ENCODE results near the gene RPL32. TPM values are rescaled to one million over a fixed set of nuclear protein-coding genes. Genes with fewer than 3 reads are reported as not detected.
A peak's percentile ranks its signal among the peaks of the same experiment; 100 is the strongest.

RPL32 gene
- total RNA-seq, 4 donors from 2014 or later = 510 to 893 (median 747) TPM

DNA sequence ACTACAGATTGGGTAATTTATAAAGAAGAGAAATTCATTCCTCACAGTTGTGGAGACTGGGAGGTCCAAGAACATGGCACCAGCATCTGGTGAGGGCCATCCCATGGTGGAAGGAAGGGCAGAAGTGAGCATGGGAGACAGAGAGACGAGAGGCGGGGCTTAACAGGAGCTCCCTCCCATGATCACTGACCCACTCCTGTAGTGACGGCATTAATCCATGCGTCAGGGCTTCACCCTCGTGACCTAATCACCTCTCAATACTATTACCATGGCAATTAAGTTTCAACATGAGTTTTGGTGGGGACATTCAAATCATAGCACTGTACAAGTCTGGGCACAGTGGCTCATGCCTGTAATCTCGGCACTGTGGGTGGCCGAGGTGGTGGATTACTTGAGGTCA lies 17.1 kb downstream of the RPL32 start:
- TF ChIP-seq EP300 (IDR thresholded peaks at IDR 0.05) (no peak), POLR2A (IDR thresholded peaks at IDR 0.05) (no peak)
- TF ChIP-seq, protein P1, sequence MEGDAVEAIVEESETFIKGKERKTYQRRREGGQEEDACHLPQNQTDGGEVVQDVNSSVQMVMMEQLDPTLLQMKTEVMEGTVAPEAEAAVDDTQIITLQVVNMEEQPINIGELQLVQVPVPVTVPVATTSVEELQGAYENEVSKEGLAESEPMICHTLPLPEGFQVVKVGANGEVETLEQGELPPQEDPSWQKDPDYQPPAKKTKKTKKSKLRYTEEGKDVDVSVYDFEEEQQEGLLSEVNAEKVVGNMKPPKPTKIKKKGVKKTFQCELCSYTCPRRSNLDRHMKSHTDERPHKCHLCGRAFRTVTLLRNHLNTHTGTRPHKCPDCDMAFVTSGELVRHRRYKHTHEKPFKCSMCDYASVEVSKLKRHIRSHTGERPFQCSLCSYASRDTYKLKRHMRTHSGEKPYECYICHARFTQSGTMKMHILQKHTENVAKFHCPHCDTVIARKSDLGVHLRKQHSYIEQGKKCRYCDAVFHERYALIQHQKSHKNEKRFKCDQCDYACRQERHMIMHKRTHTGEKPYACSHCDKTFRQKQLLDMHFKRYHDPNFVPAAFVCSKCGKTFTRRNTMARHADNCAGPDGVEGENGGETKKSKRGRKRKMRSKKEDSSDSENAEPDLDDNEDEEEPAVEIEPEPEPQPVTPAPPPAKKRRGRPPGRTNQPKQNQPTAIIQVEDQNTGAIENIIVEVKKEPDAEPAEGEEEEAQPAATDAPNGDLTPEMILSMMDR (IDR thresholded peaks at IDR 0.05) = no peak
- no peaks in the 10 kb centered on the region for H3K9me3 ChIP-seq
- H3K4me1 ChIP-seq = no peaks in the 10 kb centered on the region
- 88 to 94% methylated on average over 7 of the region's 7 CpGs for WGBS, 2 donors
- no peak overlapping the region for H3K4me3 ChIP-seq
- no peak for DNase-seq (ENCODE audit: low spot score in 2 of 2)
- H3K36me3 ChIP-seq = peaks cover 0 to 75% (median 2%) of the 10 kb centered on the region in 3 donors
- H3K27me3 ChIP-seq = no peaks in the 10 kb centered on the region
- no peak overlapping the region for H3K27ac ChIP-seq

- TF ChIP-seq POLR2A (IDR thresholded peaks at IDR 0.05) = no peak
- TF ChIP-seq, protein P1 (IDR thresholded peaks at IDR 0.05) = peak in 1 of 5 experiments; percentile 9
- H3K4me3 ChIP-seq = no peak overlapping the region
- WGBS, 2 donors = 56 to 62% methylated on average over 8 of the region's 8 CpGs
- DNase-seq (ENCODE audit: low spot score in 2 of 2) = no peak
- no peaks in the 10 kb centered on the region for H3K4me1 ChIP-seq
- H3K36me3 ChIP-seq = peaks cover 0 to 74% (median 2%) of the 10 kb centered on the region in 3 donors
- no peaks in the 10 kb centered on the region for H3K27me3 ChIP-seq
- no peak overlapping the region for H3K27ac ChIP-seq
- no peaks in the 10 kb centered on the region for H3K9me3 ChIP-seq
Measured at GRCh38 chr3:12822725-12823373, 18.5 kb downstream of the RPL32 start.

DNA sequence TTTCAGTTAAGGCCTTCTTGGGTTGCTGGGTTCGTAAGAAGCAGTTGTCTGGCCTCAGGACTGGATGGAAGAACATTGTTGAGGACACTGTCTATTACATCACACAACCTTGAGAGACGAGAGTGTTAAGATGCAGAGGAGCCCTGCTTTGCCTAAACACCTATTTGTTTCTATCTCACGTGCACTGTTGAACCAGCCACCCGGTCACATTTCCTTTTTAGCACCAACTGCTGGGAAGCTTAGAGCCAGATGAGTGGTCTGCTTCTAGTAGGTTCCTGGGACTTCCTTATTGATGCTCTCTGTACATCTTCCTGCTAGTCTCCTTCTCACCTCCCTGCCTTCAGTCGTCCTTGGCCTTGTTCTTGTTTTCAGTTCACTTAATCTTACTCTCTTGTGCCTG lies 22.6 kb downstream of the RPL32 start:
- no peaks in the 10 kb centered on the region for H3K4me1 ChIP-seq
- H3K27ac ChIP-seq = no peak overlapping the region
- H3K36me3 ChIP-seq = peaks cover 0 to 86% (median 0%) of the 10 kb centered on the region in 3 donors
- WGBS, 2 donors = 71 to 79% methylated on average over 5 of the region's 5 CpGs
- no peaks in the 10 kb centered on the region for H3K9me3 ChIP-seq
- no peak for DNase-seq (ENCODE audit: low spot score in 2 of 2)
- TF ChIP-seq, protein P1 (IDR thresholded peaks at IDR 0.05) = no peak
- TF ChIP-seq EP300 (IDR thresholded peaks at IDR 0.05) = no peak
- TF ChIP-seq POLR2A (IDR thresholded peaks at IDR 0.05) = no peak
- no peak overlapping the region for H3K4me3 ChIP-seq
- H3K27me3 ChIP-seq = no peaks in the 10 kb centered on the region

DNA sequence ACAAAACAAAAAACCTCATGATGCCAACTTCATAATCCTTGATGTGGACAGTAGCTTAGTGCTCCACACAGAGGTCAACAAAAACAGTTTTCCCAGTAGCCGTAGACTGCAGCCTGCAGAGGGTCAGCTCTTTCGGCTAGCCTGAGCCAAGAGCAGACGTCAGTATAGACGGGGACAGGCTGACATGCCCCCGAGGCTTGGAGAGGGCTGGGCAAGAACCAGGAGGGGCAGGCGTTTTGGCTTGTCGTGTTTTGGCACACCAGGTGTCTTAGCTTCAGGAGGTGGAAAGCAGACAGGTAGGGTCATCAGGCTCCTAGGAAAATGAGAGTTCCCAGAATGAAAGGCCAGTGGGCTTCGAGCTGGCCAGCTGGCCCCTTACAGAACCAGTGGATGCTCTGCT lies 23.1 kb downstream of the RPL32 start:
- no peaks in the 10 kb centered on the region for H3K9me3 ChIP-seq
- no peaks in the 10 kb centered on the region for H3K27me3 ChIP-seq
- no peak overlapping the region for H3K27ac ChIP-seq
- H3K36me3 ChIP-seq = peaks cover 0 to 91% (median 0%) of the 10 kb centered on the region in 3 donors
- WGBS, 2 donors = 75 to 90% methylated on average over 8 of the region's 8 CpGs
- no peak overlapping the region for H3K4me3 ChIP-seq
- no peak for DNase-seq (ENCODE audit: low spot score in 2 of 2)
- H3K4me1 ChIP-seq = no peaks in the 10 kb centered on the region
- TF ChIP-seq, protein P1 (IDR thresholded peaks at IDR 0.05) = no peak
- no peak for TF ChIP-seq POLR2A (IDR thresholded peaks at IDR 0.05)
- TF ChIP-seq EP300 (IDR thresholded peaks at IDR 0.05) = no peak

GRCh38 chr3:12817343-12817710 lies 24.0 kb downstream of the RPL32 start:
- Histone ChIP-seq H3K27ac (no peak overlapping the region), H3K4me1 (no peaks in the 10 kb centered on the region), H3K9me3 (no peaks in the 10 kb centered on the region), H3K4me3 (no peak overlapping the region), H3K27me3 (no peaks in the 10 kb centered on the region), H3K36me3 (peaks cover 0 to 91% (median 0%) of the 10 kb centered on the region in 3 donors)
- WGBS, 2 donors = 71% methylated on average over 15 of the region's 16 CpGs; no CpG with 5 or more reads in 1 of the 2 donors
- no peak for TF ChIP-seq EP300 (IDR thresholded peaks at IDR 0.05)
- DNase-seq (ENCODE audit: low spot score in 2 of 2) = no peak
